ENCODE results near the gene LPIN3. TPM values are rescaled to one million over a fixed set of nuclear protein-coding genes. Genes with fewer than 3 reads are reported as not detected.

The LPIN3 gene
- total and polyA plus RNA-seq, 2 experiments from 2014 or later = 6.1 to 9.7 TPM

DNA sequence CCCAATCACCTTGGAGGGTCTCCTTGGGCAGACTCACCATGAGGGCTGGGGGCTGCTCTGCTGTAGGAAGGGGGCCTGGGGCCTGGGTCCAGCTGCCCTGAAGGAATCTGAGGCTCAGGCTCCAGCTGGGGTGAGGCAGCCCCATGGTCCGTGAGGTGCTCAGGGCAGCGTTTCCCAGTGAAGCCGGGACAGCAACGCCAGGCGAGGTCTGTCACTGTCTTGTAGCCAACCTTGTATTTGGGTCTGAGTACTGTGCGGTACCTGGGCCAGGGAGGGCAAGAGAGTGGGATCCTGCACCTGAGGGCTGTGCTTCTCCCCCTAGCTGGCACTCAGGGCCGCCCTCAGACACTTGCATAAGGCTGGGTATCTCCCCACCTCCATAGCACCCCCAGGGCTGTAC, 23.0 kb downstream of the LPIN3 start (continued):
- TF ChIP-seq, protein P1, sequence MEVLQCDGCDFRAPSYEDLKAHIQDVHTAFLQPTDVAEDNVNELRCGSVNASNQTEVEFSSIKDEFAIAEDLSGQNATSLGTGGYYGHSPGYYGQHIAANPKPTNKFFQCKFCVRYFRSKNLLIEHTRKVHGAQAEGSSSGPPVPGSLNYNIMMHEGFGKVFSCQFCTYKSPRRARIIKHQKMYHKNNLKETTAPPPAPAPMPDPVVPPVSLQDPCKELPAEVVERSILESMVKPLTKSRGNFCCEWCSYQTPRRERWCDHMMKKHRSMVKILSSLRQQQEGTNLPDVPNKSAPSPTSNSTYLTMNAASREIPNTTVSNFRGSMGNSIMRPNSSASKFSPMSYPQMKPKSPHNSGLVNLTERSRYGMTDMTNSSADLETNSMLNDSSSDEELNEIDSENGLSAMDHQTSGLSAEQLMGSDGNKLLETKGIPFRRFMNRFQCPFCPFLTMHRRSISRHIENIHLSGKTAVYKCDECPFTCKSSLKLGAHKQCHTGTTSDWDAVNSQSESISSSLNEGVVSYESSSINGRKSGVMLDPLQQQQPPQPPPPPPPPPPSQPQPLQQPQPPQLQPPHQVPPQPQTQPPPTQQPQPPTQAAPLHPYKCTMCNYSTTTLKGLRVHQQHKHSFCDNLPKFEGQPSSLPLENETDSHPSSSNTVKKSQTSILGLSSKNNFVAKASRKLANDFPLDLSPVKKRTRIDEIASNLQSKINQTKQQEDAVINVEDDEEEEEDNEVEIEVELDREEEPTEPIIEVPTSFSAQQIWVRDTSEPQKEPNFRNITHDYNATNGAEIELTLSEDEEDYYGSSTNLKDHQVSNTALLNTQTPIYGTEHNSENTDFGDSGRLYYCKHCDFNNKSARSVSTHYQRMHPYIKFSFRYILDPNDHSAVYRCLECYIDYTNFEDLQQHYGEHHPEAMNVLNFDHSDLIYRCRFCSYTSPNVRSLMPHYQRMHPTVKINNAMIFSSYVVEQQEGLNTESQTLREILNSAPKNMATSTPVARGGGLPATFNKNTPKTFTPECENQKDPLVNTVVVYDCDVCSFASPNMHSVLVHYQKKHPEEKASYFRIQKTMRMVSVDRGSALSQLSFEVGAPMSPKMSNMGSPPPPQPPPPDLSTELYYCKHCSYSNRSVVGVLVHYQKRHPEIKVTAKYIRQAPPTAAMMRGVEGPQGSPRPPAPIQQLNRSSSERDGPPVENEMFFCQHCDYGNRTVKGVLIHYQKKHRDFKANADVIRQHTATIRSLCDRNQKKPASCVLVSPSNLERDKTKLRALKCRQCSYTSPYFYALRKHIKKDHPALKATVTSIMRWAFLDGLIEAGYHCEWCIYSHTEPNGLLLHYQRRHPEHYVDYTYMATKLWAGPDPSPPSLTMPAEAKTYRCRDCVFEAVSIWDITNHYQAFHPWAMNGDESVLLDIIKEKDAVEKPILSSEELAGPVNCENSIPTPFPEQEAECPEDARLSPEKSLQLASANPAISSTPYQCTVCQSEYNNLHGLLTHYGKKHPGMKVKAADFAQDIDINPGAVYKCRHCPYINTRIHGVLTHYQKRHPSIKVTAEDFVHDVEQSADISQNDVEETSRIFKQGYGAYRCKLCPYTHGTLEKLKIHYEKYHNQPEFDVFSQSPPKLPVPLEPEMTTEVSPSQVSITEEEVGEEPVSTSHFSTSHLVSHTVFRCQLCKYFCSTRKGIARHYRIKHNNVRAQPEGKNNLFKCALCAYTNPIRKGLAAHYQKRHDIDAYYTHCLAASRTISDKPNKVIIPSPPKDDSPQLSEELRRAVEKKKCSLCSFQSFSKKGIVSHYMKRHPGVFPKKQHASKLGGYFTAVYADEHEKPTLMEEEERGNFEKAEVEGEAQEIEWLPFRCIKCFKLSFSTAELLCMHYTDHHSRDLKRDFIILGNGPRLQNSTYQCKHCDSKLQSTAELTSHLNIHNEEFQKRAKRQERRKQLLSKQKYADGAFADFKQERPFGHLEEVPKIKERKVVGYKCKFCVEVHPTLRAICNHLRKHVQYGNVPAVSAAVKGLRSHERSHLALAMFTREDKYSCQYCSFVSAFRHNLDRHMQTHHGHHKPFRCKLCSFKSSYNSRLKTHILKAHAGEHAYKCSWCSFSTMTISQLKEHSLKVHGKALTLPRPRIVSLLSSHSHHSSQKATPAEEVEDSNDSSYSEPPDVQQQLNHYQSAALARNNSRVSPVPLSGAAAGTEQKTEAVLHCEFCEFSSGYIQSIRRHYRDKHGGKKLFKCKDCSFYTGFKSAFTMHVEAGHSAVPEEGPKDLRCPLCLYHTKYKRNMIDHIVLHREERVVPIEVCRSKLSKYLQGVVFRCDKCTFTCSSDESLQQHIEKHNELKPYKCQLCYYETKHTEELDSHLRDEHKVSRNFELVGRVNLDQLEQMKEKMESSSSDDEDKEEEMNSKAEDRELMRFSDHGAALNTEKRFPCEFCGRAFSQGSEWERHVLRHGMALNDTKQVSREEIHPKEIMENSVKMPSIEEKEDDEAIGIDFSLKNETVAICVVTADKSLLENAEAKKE (CRISPR knock-in tag; IDR thresholded peaks at IDR 0.05) = no peak
- TF ChIP-seq CREB1 (CRISPR knock-in tag; IDR thresholded peaks at IDR 0.05; ENCODE audit: low read depth) = no peak
- no peak for TF ChIP-seq EZH2phosphoT487 (IDR thresholded peaks at IDR 0.05; ENCODE audit: unreplicated experiment)
- TF ChIP-seq EZH2 (IDR thresholded peaks at IDR 0.05; ENCODE audit: low read depth, unreplicated experiment) = no peak
- TF ChIP-seq ZNF331 (CRISPR knock-in tag; IDR thresholded peaks at IDR 0.05; ENCODE audit: low read depth) = no peak
- TF ChIP-seq JUNB (IDR thresholded peaks at IDR 0.05; ENCODE audit: unreplicated experiment) = no peak

DNA sequence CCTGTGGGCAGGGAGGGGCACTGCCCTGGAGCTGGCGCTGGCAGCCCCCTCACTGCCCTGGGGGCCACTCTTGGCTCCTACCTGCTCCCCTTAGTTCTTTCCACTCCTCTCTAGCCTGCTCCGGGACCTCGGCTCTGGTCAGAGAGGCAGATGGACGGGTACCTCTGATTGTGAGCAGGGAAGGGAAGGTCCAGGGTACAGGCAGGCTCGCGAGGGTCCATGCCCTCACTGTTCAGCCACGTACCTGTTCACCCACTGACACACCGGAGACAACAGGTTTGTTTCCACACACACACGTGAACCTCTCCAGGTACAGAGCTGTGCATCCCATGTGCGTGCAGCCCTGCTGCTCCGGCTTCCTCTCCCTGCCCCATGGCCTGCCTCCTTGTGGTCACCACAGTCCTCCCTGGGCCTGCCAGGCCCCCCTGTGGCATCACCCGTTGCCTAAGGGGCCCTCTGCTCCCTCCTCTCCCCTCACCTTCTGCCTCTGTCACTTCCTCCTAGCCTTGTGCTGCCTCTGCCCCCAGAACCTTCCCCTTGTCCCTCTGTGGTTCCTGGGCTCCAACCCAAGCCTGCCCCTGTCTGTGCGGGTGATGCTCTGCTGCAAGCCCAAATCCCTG, 23.7 kb downstream of the LPIN3 start:
- H3K4me3 Mint-ChIP-seq = no peak overlapping the region

More for the DNA sequence above, 23.7 kb downstream of the LPIN3 start:
- ATAC-seq = no peak
- peaks cover 11% of the 10 kb centered on the region for H3K4me1 Mint-ChIP-seq
- TF ChIP-seq, protein P2, sequence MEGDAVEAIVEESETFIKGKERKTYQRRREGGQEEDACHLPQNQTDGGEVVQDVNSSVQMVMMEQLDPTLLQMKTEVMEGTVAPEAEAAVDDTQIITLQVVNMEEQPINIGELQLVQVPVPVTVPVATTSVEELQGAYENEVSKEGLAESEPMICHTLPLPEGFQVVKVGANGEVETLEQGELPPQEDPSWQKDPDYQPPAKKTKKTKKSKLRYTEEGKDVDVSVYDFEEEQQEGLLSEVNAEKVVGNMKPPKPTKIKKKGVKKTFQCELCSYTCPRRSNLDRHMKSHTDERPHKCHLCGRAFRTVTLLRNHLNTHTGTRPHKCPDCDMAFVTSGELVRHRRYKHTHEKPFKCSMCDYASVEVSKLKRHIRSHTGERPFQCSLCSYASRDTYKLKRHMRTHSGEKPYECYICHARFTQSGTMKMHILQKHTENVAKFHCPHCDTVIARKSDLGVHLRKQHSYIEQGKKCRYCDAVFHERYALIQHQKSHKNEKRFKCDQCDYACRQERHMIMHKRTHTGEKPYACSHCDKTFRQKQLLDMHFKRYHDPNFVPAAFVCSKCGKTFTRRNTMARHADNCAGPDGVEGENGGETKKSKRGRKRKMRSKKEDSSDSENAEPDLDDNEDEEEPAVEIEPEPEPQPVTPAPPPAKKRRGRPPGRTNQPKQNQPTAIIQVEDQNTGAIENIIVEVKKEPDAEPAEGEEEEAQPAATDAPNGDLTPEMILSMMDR (conservative IDR thresholded peaks at IDR 0.05; ENCODE audit: low read depth in 2 of 2) = 0 out of 4 replicates have a peak, but pooled peaks of 1 of the 2 experiments have one; percentile 8
- TF ChIP-seq POLR2AphosphoS5 (IDR thresholded peaks at IDR 0.05; ENCODE audit: low read depth) = no peak
- no peaks in the 10 kb centered on the region for H4K20me1 ChIP-seq (replicated peaks; ENCODE audit: insufficient read depth)
- H3K27me3 Mint-ChIP-seq (ENCODE audit: insufficient read depth, low read depth, poor library complexity) = peaks cover 34% of the 10 kb centered on the region
- H3K27ac Mint-ChIP-seq = no peak overlapping the region
- H3K27ac ChIP-seq (ENCODE audit: low read depth) = no peak overlapping the region
- H3K9me2 ChIP-seq (ENCODE audit: insufficient read depth) = no peaks in the 10 kb centered on the region
- H3F3A ChIP-seq (replicated peaks; ENCODE audit: low read depth) = peaks cover 7% of the 10 kb centered on the region; the same call in 1 of the 2 replicates
- H3K4me2 ChIP-seq = no peak overlapping the region
- H2AFZ ChIP-seq = no peak overlapping the region
- DNase-seq (ENCODE audit: low spot score) = no peak
- H3K36me3 ChIP-seq (ENCODE audit: insufficient read depth) = no peaks in the 10 kb centered on the region
- H3K79me2 ChIP-seq (replicated peaks; ENCODE audit: insufficient read depth) = no peaks in the 10 kb centered on the region
- H3K9me3 Mint-ChIP-seq = no peaks in the 10 kb centered on the region
- no peaks in the 10 kb centered on the region; the same call in 2 of the 3 replicates for H3K36me3 Mint-ChIP-seq (ENCODE audit: low read depth)
- H3K4me1 ChIP-seq (ENCODE audit: insufficient read depth) = peaks cover 5% of the 10 kb centered on the region; the same call in 1 of the 2 replicates
- peaks cover 48% of the 10 kb centered on the region for H3K27me3 ChIP-seq (ENCODE audit: insufficient read depth)
- H3K4me3 ChIP-seq = no peak overlapping the region
